Measurements from ENCODE around the gene TOR1A.
A peak's percentile ranks its signal among the peaks of the same experiment; 100 is the strongest.

The TOR1A gene
- 36.5 to 78.3 (median 54.2) reads per million in 18 experiments for total RNA-seq

GRCh38 chr9:129823935-129824601 lies at the start of gene TOR1A:
TOR1A (minus strand) TSS chr9:129824136; CDS start chr9:129824085, 51 bp downstream.
- peak; percentile 94 to 95 for DNase-seq

- no peak for DNase-seq
Measured at GRCh38 chr9:129871046-129871445, 47.1 kb upstream of the TOR1A start.

- no peak for DNase-seq
Measured at GRCh38 chr9:129869585-129870501, 45.9 kb upstream of the TOR1A start.

GRCh38 chr9:129868872-129869486 lies 45.0 kb upstream of the TOR1A start:
- no peak for DNase-seq

GRCh38 chr9:129868023-129868871 lies 44.3 kb upstream of the TOR1A start:
- no peak for DNase-seq

- DNase-seq = no peak
Measured at GRCh38 chr9:129867136-129868022, 43.4 kb upstream of the TOR1A start.

- DNase-seq = peak; percentile 56 to 62
Measured at GRCh38 chr9:129866394-129867135, 42.6 kb upstream of the TOR1A start.

GRCh38 chr9:129865668-129866320 lies 41.9 kb upstream of the TOR1A start:
- DNase-seq = no peak

GRCh38 chr9:129864991-129865647 lies 41.2 kb upstream of the TOR1A start:
- DNase-seq = no peak

- DNase-seq = peak; percentile 59 to 70
Measured at GRCh38 chr9:129863059-129863690, 39.2 kb upstream of the TOR1A start.

- DNase-seq = no peak
Measured at GRCh38 chr9:129861447-129861827, 37.5 kb upstream of the TOR1A start.

- DNase-seq = no peak
Measured at GRCh38 chr9:129860653-129861446, 36.9 kb upstream of the TOR1A start.

GRCh38 chr9:129858167-129858962 lies 34.4 kb upstream of the TOR1A start:
- no peak for DNase-seq

GRCh38 chr9:129857207-129857606 lies 33.3 kb upstream of the TOR1A start:
- DNase-seq = no peak

- no peak for DNase-seq
Measured at GRCh38 chr9:129854588-129855110, 30.7 kb upstream of the TOR1A start.

GRCh38 chr9:129853614-129854013 lies 29.7 kb upstream of the TOR1A start:
- DNase-seq = no peak

- DNase-seq = no peak
Measured at GRCh38 chr9:129852579-129852978, 28.6 kb upstream of the TOR1A start.

Data from inflammatory macrophage (primary cell).